Gastrocnemius medialis (tissue), 4 donors: ENCODE data around the gene NAV2. TPM values are rescaled to one million over a fixed set of nuclear protein-coding genes. Genes with fewer than 3 reads are reported as not detected.

Experiments
- ATAC-seq, 2 donors: fragments of 150-250 bp; one replicate each; pipeline ENCODE4 v1.9.1; 2016
- DNase-seq, 2 donors: peaks; one replicate each; pipeline ENCODE4 v3.0.0-alpha.2; 2019
- H3K27ac ChIP-seq, 4 donors: fragments of 200-600 bp; sonication (generic); 1 replicate in 1 of 4; 2 replicates in 3 of 4; pipeline ENCODE4 v1.5.1; 2016 to 2018; ENCODE audit warnings: mild to moderate bottlenecking in 2 of 4, moderate library complexity in 1 of 4
- H3K27me3 ChIP-seq, 3 donors: fragments of 200-600 bp; sonication (generic) in 2 of 3; 1 replicate in 1 of 3; 2 replicates in 2 of 3; pipeline versions ENCODE4 v1.5.1 to v1.6.0; 2016 to 2019; ENCODE audit warnings: mild to moderate bottlenecking in 1 of 3, moderate library complexity in 1 of 3
- H3K36me3 ChIP-seq, 2 donors: fragments of 200-600 bp; sonication (generic) in 1 of 2; one replicate each; pipeline ENCODE4 v1.5.1; 2017 to 2018
- H3K4me1 ChIP-seq, 2 donors: fragments of 200-600 bp; sonication (generic) in 1 of 2; one replicate each; pipeline ENCODE4 v1.5.1; 2016 to 2017; ENCODE audit warnings: mild to moderate bottlenecking in 2 of 2
- H3K4me3 ChIP-seq, 4 donors: fragments of 200-600 bp; sonication (generic) in 3 of 4; 1 replicate in 1 of 4; 2 replicates in 3 of 4; pipeline ENCODE4 v1.5.1; 2016 to 2019; ENCODE audit warnings: mild to moderate bottlenecking in 2 of 4
- H3K9me3 ChIP-seq, 3 donors: fragments of 200-600 bp; sonication (generic) in 2 of 3; 1 replicate in 1 of 3; 2 replicates in 2 of 3; pipeline ENCODE4 v1.5.1; 2016 to 2019
- CTCF ChIP-seq, 5 experiments: fragments of 450-650 bp in 3 of 5; fragments of 200-600 bp in 2 of 5; sonication (generic) in 2 of 5; IDR thresholded peaks in 4 of 5; conservative IDR thresholded peaks in 1 of 5; 1 replicate in 4 of 5; 2 replicates in 1 of 5; pipeline ENCODE4 v1.5.1; 2016 to 2019; ENCODE audit warnings: antibody characterized with exemption in 5 of 5, mild to moderate bottlenecking in 3 of 5, moderate library complexity in 3 of 5
- POLR2A ChIP-seq, 2 donors: fragments of 450-650 bp; IDR thresholded peaks; one replicate each; pipeline ENCODE4 v1.6.1; 2017; ENCODE audit warnings: antibody characterized with exemption in 2 of 2, mild to moderate bottlenecking in 2 of 2, moderate library complexity in 2 of 2
- in situ Hi-C, 4 donors: fragments of 200-750 bp; cut with MboI; loops; one replicate each; pipeline versions ENCODE4 v1.15.0 to v1.8.0; 2017; ENCODE audit warnings: low sequenced_read_pairs in 4 of 4
- intact Hi-C: fragments of 100-400 bp; cut with DNase I; formaldehyde crosslinking; loops from one replicate; pipeline ENCODE4 v1.15.1; 2023; ENCODE audit warnings: low total_unique reads
- total RNA-seq, 4 donors: library from RNA; depleted of rRNA; stranded (reverse); fragments of >200 nt; gene quantifications; one replicate each; pipeline versions ENCODE4 v1.1.0 to v1.2.3, GENCODE V29; 2016

Gene NAV2
- total RNA-seq, 4 donors from 2014 or later = 3.2 to 7.7 (median 5.5) TPM

- intact Hi-C loops = no loop called here
- Histone ChIP-seq H3K27me3 (no peaks in the 10 kb centered on the region), H3K4me1 (peaks cover 0 to 5% of the 10 kb centered on the region in 2 donors), H3K4me3 (no peak overlapping the region), H3K9me3 (no peaks in the 10 kb centered on the region), H3K36me3 (no peaks in the 10 kb centered on the region), H3K27ac (no peak overlapping the region)
- ATAC-seq (no peak), DNase-seq (no peak)
- in situ Hi-C loops = no loop called here
- TF ChIP-seq POLR2A (IDR thresholded peaks at IDR 0.05) (no peak), CTCF (IDR thresholded peaks at IDR 0.05 in 4 of 5, conservative IDR thresholded peaks at IDR 0.05 in 1 of 5) (no peak)
Measured at GRCh38 chr11:19666951-19667350, 45.7 kb upstream of the NAV2 start.

- in situ Hi-C loops (no loop called here), intact Hi-C loops (no loop called here)
- H3K27me3 ChIP-seq = no peaks in the 10 kb centered on the region
- ATAC-seq (no peak), DNase-seq (no peak)
- no peaks in the 10 kb centered on the region for H3K9me3 ChIP-seq
- peaks cover 12 to 17% of the 10 kb centered on the region in 2 donors for H3K4me1 ChIP-seq
- H3K36me3 ChIP-seq = no peaks in the 10 kb centered on the region
- TF ChIP-seq CTCF (IDR thresholded peaks at IDR 0.05 in 4 of 5, conservative IDR thresholded peaks at IDR 0.05 in 1 of 5) (no peak), POLR2A (IDR thresholded peaks at IDR 0.05) (no peak)
- H3K4me3 ChIP-seq = no peak overlapping the region
- no peak overlapping the region for H3K27ac ChIP-seq
Measured at GRCh38 chr11:19669511-19669910, 43.1 kb upstream of the NAV2 start.

- Histone ChIP-seq H3K27ac (no peak overlapping the region), H3K36me3 (no peaks in the 10 kb centered on the region), H3K4me3 (no peak overlapping the region), H3K4me1 (peaks cover 13 to 24% of the 10 kb centered on the region in 2 donors), H3K9me3 (no peaks in the 10 kb centered on the region), H3K27me3 (no peaks in the 10 kb centered on the region)
- no peak for ATAC-seq
- in situ Hi-C loops (no loop called here), intact Hi-C loops (loop anchor here (5.0 kb wide), 1 partner anchor 72 kb away; no protein-coding TSS in a partner anchor)
- no peak for DNase-seq
- TF ChIP-seq CTCF (IDR thresholded peaks at IDR 0.05 in 4 of 5, conservative IDR thresholded peaks at IDR 0.05 in 1 of 5) = no peak
- no peak for TF ChIP-seq POLR2A (IDR thresholded peaks at IDR 0.05)
Measured at GRCh38 chr11:19670030-19670791, 42.4 kb upstream of the NAV2 start.

- Histone ChIP-seq H3K4me3 (no peak overlapping the region), H3K36me3 (no peaks in the 10 kb centered on the region), H3K9me3 (no peaks in the 10 kb centered on the region), H3K4me1 (peaks cover 13 to 33% of the 10 kb centered on the region in 2 donors), H3K27ac (no peak overlapping the region), H3K27me3 (no peaks in the 10 kb centered on the region)
- no peak for DNase-seq
- intact Hi-C loops = loop anchor here (5.0 kb wide), 1 partner anchor 70 kb away; no protein-coding TSS in a partner anchor
- ATAC-seq = no peak
- TF ChIP-seq CTCF (IDR thresholded peaks at IDR 0.05 in 4 of 5, conservative IDR thresholded peaks at IDR 0.05 in 1 of 5) = no peak
- TF ChIP-seq POLR2A (IDR thresholded peaks at IDR 0.05) = no peak
- in situ Hi-C loops = no loop called here
Measured at GRCh38 chr11:19672586-19673206, 39.9 kb upstream of the NAV2 start.
